Measurements from ENCODE around the gene OVOL2. TPM values are rescaled to one million over a fixed set of nuclear protein-coding genes. Genes with fewer than 3 reads are reported as not detected.

Gene OVOL2
- total RNA-seq (2021; fragmentation: NEBNext Ultra II Directional; extraction: Animal tissue kit (Norgen Biotek cat#: 25700)): 11.4 TPM in 2 replicates
- polyA plus RNA-seq (2011; rRNA removed): 11.0 and 15.1 TPM in 2 replicates
- 12.3 TPM for polyA plus RNA-seq (2011; cell fraction: cytosol; rRNA removed)
- 18.8 TPM for polyA plus RNA-seq (2011; cell fraction: nucleus; rRNA removed)
- polyA plus RNA-seq (2012, experiment 1 of 2): 10.3 to 14.9 TPM (median 13.8 TPM) in 4 replicates
- 12.0 TPM for polyA plus RNA-seq (2012, experiment 2 of 2)
- 7.0 TPM for polyA plus RNA-seq (2013, experiment 1 of 2)
- polyA plus RNA-seq (2013, experiment 2 of 2): 6.3 TPM
- polyA minus RNA-seq (2011; rRNA and poly(A)+ RNA removed): 5.6 and 11.5 TPM in 2 replicates
- 7.4 TPM for polyA minus RNA-seq (2011; cell fraction: cytosol; rRNA and poly(A)+ RNA removed)
- polyA minus RNA-seq (2011; cell fraction: nucleus; rRNA and poly(A)+ RNA removed): 5.3 TPM
- long read RNA-seq, experiment 1, transcript OVOL2-201 (4 exons, 1,555 nt): major isoform, 8 of 16 reads
- long read RNA-seq, experiment 1, partial matches to known transcripts: 4 of 16 reads
- long read RNA-seq, experiment 1, other reads (novel, unspliced or antisense): 4 of 16 reads
- long read RNA-seq, experiment 2, partial matches to known transcripts: 0 of 2 reads
- long read RNA-seq, experiment 2, other reads (novel, unspliced or antisense): 2 of 2 reads

- H4K5ac ChIP-seq (ENCODE audit: insufficient read length, low read depth, low read length): peak within 1 kb of the TSS; percentile 9
- FAIRE-seq (peak; percentile 62), DNase-seq (ENCODE audit: low read depth in 1 of 2, low spot score in 2 of 2) (peak in 1 of 2 experiments; percentile 90)
- ChIA-PET POLR2A (ENCODE audit: partially characterized antibody) (interaction anchor here (0.9 to 2.0 kb wide), 8 partner anchors 13 to 231 kb away, joined by 3 to 9 read pairs (median 5); partner anchors contain the start of genes KAT14, MGME1, PET117 and SNX5), CTCF (ENCODE audit: partially characterized antibody) (interaction anchor here (0.8 to 2.2 kb wide), 6 partner anchors 9 to 61 kb away, joined by 3 to 8 read pairs (median 3); no protein-coding TSS in a partner anchor)
- H3K23me2 ChIP-seq (ENCODE audit: low read depth, low read length): peaks cover 24% of the 10 kb centered on the region; the same call in 1 of the 2 replicates
- H3K4me1 ChIP-seq (replicated peaks in 1 of 4; ENCODE audit: control insufficient read depth in 3 of 4, insufficient read depth in 4 of 4, low read length in 3 of 4): peaks cover 0 to 15% (median 5%) of the 10 kb centered on the region in 4 experiments; a peak in 4 of 7 replicates
- H3K56ac ChIP-seq (replicated peaks; ENCODE audit: insufficient read length, low read depth, low read length): no peak within 1 kb of the TSS
- no peak within 1 kb of the TSS for H3K4ac ChIP-seq (replicated peaks; ENCODE audit: insufficient read length, low read depth, low read length)
- peaks cover 0 to 26% (median 15%) of the 10 kb centered on the region in 4 experiments; a peak in 6 of 7 replicates for H3K27me3 ChIP-seq (replicated peaks in 1 of 4; ENCODE audit: control insufficient read depth in 3 of 4, extremely low read depth in 1 of 4, insufficient read depth in 3 of 4, low read length in 3 of 4)
- H2BK120ac ChIP-seq (replicated peaks; ENCODE audit: low read depth, low read length): no peak within 1 kb of the TSS
- H2BK20ac ChIP-seq (ENCODE audit: low read length): peak within 1 kb of the TSS; percentile 13; the same call in 1 of the 2 replicates
- H4K91ac ChIP-seq (replicated peaks; ENCODE audit: insufficient read length, low read length): peak within 1 kb of the TSS; percentile 50
- no peak within 1 kb of the TSS for H3K23ac ChIP-seq (ENCODE audit: insufficient read length)
- peak within 1 kb of the TSS; percentile 48 for H3K18ac ChIP-seq (ENCODE audit: extremely low read depth, low read length)
- H3K79me1 ChIP-seq (ENCODE audit: low read depth, low read length): no peaks in the 10 kb centered on the region
- H3K14ac ChIP-seq (ENCODE audit: insufficient read length): no peak within 1 kb of the TSS
- no peak within 1 kb of the TSS; the same call in 1 of the 2 replicates for H2BK15ac ChIP-seq (ENCODE audit: low read length)
- H4K8ac ChIP-seq (ENCODE audit: extremely low read depth, insufficient read depth, low read length): peak within 1 kb of the TSS; percentile 93
- no peaks in the 10 kb centered on the region for H3K9me3 ChIP-seq (ENCODE audit: insufficient read depth in 2 of 2, low read depth in 1 of 2, low read length in 1 of 2)
- no peaks in the 10 kb centered on the region for H3K79me2 ChIP-seq (ENCODE audit: control insufficient read depth in 1 of 2, insufficient read depth in 2 of 2, low read length in 2 of 2)
- H2BK12ac ChIP-seq (ENCODE audit: low read depth, low read length): no peak within 1 kb of the TSS
- H3K9ac ChIP-seq (replicated peaks in 1 of 4; ENCODE audit: extremely low read depth in 1 of 4, low read depth in 3 of 4, low read length in 3 of 4): peak within 1 kb of the TSS in 3 of 4 experiments; percentile 15 to 49 (median 29); a peak in 5 of 7 replicates
- H2AK5ac ChIP-seq (ENCODE audit: low read depth, low read length): no peak within 1 kb of the TSS
- H2BK5ac ChIP-seq (ENCODE audit: low read depth, low read length): peak within 1 kb of the TSS; percentile 66; the same call in 1 of the 2 replicates
- H4K20me1 ChIP-seq (replicated peaks in 1 of 2; ENCODE audit: control insufficient read depth in 1 of 2, insufficient read depth in 2 of 2, low read length in 2 of 2): peaks cover 3 to 5% of the 10 kb centered on the region in 2 experiments
- peak within 1 kb of the TSS; percentile 80 to 94 for H3K4me2 ChIP-seq (ENCODE audit: insufficient read depth in 1 of 2, low read depth in 2 of 2, low read length in 2 of 2)
- no peak within 1 kb of the TSS for H3K27ac ChIP-seq (ENCODE audit: low read depth, low read length)
- no peaks in the 10 kb centered on the region for H3K36me3 ChIP-seq (ENCODE audit: control insufficient read depth in 2 of 4, insufficient read depth in 4 of 4, low read length in 3 of 4)
- H2AFZ ChIP-seq (ENCODE audit: low read length): peak within 1 kb of the TSS; percentile 63; the same call in 1 of the 2 replicates
- 1% methylated on average over 45 of the region's 73 CpGs; no CpG with 5 or more reads in 1 of the 2 experiments for WGBS, 2 experiments (ENCODE audit: extremely low coverage in 1 of 2, insufficient coverage in 1 of 2, insufficient read length in 1 of 2, insufficient replicate concordance in 2 of 2, low coverage in 1 of 2, low lambda C conversion rate in 2 of 2, missing lambda C conversion rate in 1 of 2)
- peak within 1 kb of the TSS; percentile 50 to 87 (median 68) for H3K4me3 ChIP-seq (ENCODE audit: extremely low read depth in 1 of 4, insufficient read depth in 2 of 4, low read depth in 3 of 4, low read length in 4 of 4)
- TF ChIP-seq POLR2A (IDR thresholded peaks at IDR 0.05; ENCODE audit: control extremely low read depth in 1 of 2, low read depth in 2 of 2, low read length in 2 of 2) (no peak; a peak in 1 of 3 replicates), POU5F1 (IDR thresholded peaks at IDR 0.05; ENCODE audit: low read depth, low read length) (no peak), SP2 (IDR thresholded peaks at IDR 0.05; ENCODE audit: low read length) (no peak), USF2 (IDR thresholded peaks at IDR 0.05; ENCODE audit: low read length) (no peak), JUN (IDR thresholded peaks at IDR 0.05; ENCODE audit: low read depth, low read length) (no peak), HDAC2 (IDR thresholded peaks at IDR 0.05; ENCODE audit: borderline replicate concordance in 1 of 2, low read depth in 2 of 2, low read length in 2 of 2) (peak in 1 of 2 experiments; percentile 51; a peak in 1 of 4 replicates), SIRT6 (IDR thresholded peaks at IDR 0.05; ENCODE audit: low read length) (no peak)
Measured at GRCh38 chr20:18057101-18057993, at the start of gene OVOL2. OVOL2 (minus strand) TSS chr20:18057916; CDS start chr20:18057634, 282 bp downstream.
